Fibroblast of lung (primary cell): Measurements from ENCODE around the gene SON. TPM values are rescaled to one million over a fixed set of nuclear protein-coding genes. Genes with fewer than 3 reads are reported as not detected.

ENCODE experiments used
- polyA plus RNA-seq, 2 donors: library from polyadenylated mRNA; depleted of rRNA in 1 of 2; stranded (reverse) in 1 of 2; unstranded in 1 of 2; fragments of >200 nt; gene quantifications; 2 replicates each; pipeline ENCODE4 v1.2.1, GENCODE V29; 2011 to 2012; ENCODE audit warnings: missing spikeins in 1 of 2
- total RNA-seq: library from RNA; depleted of rRNA; stranded (reverse); fragments of >200 nt; gene quantifications from 2 replicates; pipeline ENCODE4 v1.2.1, GENCODE V29; 2014

The SON gene
- total and polyA plus RNA-seq, 2 donors (not counting 1 experiment from before 2014, with no cell fraction given) = 85.0 to 131 TPM

Other genes starting within 250 kb of the SON start
- 17.5 and 19.5 TPM in 2 replicates for gene IFNAR1, start 218.1 kb upstream of the SON start, total RNA-seq
- 16.5 and 23.1 TPM in 2 replicates for gene IFNAR1, start 218.1 kb upstream of the SON start, polyA plus RNA-seq
- 36.5 and 50.7 TPM in 2 replicates for gene IFNGR2, start 139.6 kb upstream of the SON start, total RNA-seq
- gene IFNGR2, start 139.6 kb upstream of the SON start, polyA plus RNA-seq = 57.6 and 67.3 TPM in 2 replicates
- gene TMEM50B, start 63.1 kb upstream of the SON start, total RNA-seq = 24.4 and 28.4 TPM in 2 replicates
- 45.5 and 60.8 TPM in 2 replicates for gene TMEM50B, start 63.1 kb upstream of the SON start, polyA plus RNA-seq
- gene DNAJC28, start 51.3 kb upstream of the SON start, total RNA-seq = 2.1 and 2.3 TPM in 2 replicates
- 1.7 and 2.1 TPM in 2 replicates for gene DNAJC28, start 51.3 kb upstream of the SON start, polyA plus RNA-seq
- 64.4 and 65.2 TPM in 2 replicates for gene GART, start 921 bp upstream of the SON start, total RNA-seq
- gene GART, start 921 bp upstream of the SON start, polyA plus RNA-seq = 15.6 and 18.1 TPM in 2 replicates
- 11.0 and 14.7 TPM in 2 replicates for gene DONSON, start 45.6 kb downstream of the SON start, total RNA-seq
- gene DONSON, start 45.6 kb downstream of the SON start, polyA plus RNA-seq = 23.6 and 32.5 TPM in 2 replicates
- 22.1 and 30.7 TPM in 2 replicates for gene CRYZL1, start 98.7 kb downstream of the SON start, total RNA-seq
- 58.8 and 72.6 TPM in 2 replicates for gene CRYZL1, start 98.7 kb downstream of the SON start, polyA plus RNA-seq
- gene ITSN1, start 99.5 kb downstream of the SON start, total RNA-seq = 25.4 and 34.7 TPM in 2 replicates
- gene ITSN1, start 99.5 kb downstream of the SON start, polyA plus RNA-seq = 63.1 and 67.1 TPM in 2 replicates